Frontal cortex (tissue), 4 donors: ENCODE measurements around the gene TNRC6C. TPM values are rescaled to one million over a fixed set of nuclear protein-coding genes. Genes with fewer than 3 reads are reported as not detected.
A peak's percentile ranks its signal among the peaks of the same experiment; 100 is the strongest.

ENCODE experiments used
- DNase-seq, 2 donors: peaks; one replicate each; pipeline ENCODE4 v3.0.0; 2012; ENCODE audit warnings: low spot score in 2 of 2
- FAIRE-seq: peaks from 2 replicates; lab custom pipeline; 2012; peaks lifted over from hg19 to GRCh38; lab: Jason Lieb, UNC
- small RNA-seq: library from RNA; depleted of rRNA; stranded (forward); fragments of <200 nt; gene quantifications from one replicate; pipeline ENCODE3, GENCODE V24; 2014
- total RNA-seq: library from RNA; depleted of rRNA; stranded (reverse); fragments of >200 nt; gene quantifications from one replicate; pipeline ENCODE4 v1.2.3, GENCODE V29; 2014
- donor health status: control.
- donor health status: control.
- donor health status: control.

TNRC6C gene
- total RNA-seq, 1 donor from 2014 or later = 26.9 TPM

DNA sequence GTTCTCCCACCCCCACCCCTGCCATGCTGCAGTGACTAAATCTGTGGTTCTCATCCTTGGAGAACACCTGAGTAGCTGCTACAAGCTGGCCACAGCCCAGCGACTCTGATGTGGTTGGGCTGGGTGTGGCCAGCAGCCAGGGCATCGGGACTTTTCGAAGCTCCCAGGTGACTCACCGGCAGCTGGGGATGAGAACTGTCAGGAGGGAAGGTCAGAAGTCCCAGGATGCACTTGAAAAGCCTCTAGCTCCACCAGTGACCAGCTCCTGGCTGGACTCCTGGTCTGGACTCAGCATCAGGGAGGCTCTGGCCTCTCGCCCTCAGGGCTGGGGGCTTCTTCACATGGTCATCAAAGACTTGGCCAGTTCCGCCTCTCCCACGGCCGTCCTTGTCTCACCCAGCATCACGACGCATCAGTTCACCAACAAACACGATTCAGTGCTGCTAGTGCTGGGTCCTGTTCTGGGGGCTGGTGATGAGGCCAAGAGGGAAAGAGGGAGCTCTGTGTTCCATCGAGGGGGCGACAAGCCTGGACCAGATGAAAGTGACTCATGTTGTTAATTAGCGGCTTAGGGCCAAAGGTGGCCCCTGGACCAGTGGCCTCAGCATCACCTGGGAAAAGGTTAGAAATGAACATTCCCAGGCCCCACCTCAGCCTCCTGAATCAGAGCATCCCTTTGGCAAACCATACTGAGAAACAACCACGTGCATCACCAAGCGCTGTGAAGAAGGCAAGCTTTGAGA lies 183.8 kb downstream of the TNRC6C start:
- no peak for DNase-seq
- no peak for FAIRE-seq

DNA sequence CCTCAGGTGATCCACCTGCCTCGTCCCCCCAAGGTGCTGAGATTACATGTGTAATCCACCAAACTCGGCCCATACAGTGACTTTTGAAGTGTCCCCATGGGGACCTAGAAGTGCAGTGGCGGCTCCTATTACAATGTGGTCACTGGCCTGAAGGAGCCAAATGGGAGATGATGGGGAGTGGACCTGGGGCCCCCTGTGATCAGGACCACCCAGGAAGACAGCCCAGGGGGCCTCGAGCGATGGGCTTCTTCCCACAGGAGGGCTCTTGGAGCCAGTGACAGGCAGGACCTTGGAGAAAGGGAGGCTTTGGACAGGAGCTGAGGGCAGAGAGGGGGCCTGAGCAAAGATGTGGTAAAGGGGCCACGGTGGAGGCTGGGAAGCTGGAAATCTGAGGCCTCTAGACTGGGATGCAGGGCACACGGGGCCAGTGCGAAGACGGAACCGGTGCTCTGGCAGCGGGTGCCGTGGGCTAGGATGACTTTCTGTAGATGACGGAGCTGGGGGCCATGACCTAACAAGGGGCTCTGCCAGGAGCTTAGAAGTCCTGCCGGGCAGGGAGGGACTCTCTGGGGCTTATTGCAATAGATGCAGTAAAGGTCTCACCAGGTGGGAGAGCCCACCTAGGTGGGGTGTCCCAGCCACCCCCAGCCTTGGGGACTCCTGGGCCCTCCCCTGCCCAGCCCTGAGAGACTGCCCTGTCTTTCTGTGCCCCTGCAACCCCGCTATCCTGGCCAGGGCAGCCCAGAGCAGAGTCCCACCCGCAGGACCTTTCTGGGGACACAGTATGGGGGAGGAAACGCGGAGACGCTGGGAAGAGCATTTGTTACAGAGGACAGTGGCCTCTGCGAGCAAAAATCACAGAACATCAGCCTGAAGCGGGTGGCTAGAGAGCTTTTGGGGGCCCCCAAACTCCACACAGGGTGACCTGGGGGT lies 185.0 kb downstream of the TNRC6C start:
- no peak for DNase-seq
- no peak for FAIRE-seq

DNA sequence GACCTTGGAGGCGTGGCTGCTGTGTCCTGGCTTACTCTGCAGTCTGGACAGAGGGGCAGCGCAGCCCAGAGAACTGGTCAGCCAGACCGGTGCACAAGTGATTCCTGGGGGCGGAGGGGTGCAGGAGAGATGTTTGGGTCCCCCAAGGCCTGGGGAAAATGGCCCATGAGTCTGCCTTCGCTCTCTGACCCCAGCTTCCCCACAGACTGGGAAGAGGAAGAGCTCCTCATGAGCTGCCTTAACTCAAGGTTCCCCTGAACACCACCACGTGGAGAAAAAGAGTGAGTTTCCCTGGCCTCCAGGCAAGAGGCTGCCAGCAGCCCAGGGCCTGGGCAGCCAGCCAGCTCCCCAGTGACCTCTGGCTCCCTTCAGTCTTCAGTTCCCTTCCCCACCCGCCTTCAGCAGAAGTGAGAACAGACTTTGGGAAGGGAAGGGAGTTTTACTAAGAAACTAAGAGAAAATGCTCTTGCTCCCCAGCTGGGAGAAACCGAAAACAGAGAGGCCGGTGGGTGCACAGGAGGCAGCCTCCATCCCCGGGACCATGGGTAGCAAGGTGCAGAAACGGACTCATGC lies 185.7 kb downstream of the TNRC6C start:
- DNase-seq (peak in 1 of 2 donors; percentile 72), FAIRE-seq (no peak)

DNA sequence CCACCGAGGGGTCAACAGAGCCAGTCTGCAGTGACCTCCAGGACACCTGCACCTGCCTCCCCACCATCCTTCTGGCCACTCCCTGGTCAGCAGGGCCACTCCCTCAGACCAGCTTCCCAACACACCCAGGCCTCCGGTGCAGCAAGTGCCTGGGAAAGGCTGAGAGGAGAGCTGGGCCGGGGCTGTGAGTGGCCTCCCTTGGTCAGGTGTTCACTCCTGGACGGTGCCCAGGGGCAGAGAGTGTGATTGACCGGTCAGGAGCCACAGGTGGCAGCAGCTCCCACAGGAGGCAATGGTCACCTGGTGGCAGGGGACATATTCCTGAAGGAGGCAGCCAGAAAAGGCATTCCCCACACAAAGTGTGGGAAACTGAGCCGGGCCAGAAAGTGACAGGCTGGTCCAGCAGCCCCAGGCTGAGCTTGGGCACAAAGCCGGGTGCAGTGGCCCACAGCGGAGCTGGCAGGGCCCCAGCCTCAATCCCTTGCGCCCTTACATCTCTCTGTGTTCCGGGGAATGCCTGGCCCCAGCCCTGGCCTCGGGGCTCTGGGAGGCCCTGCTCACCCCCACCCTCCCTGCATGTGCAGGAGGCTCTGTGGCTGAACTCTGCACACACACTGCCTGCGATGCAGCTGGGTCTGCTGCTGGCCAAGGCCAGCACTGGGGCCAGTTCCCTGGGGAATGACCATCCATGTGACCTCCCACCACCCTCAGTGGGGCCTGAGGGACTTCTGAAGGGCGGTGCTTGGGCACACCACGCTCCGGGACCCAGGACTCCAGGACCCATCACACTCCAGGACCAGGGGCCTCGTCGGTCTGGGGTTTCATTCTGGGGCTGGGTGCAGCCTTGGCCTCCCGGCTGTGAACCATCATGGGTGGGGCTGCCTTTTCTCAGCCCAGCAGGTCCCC lies 186.5 kb downstream of the TNRC6C start:
- FAIRE-seq (no peak), DNase-seq (no peak)

DNA sequence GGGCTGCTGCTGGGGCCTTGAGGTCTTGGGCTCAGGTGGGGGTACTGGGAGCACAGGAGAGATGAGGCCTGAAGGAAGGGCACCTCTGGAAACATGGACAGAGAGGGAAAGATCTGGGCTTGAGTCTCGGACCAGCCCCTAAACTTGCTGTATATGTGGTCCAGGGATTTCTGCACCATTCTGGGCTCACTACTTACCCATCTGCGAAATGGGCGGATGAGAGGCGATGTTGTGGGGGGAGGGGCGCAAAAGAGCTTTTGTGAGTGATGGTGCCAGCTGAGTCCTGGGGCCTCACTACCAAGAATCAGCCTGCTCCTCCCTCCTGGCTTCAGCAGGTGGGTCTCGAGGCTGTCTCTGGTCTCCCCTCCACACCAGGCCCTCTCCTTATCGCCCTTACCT lies 188.0 kb downstream of the TNRC6C start:
- DNase-seq (no peak), FAIRE-seq (no peak)

DNA sequence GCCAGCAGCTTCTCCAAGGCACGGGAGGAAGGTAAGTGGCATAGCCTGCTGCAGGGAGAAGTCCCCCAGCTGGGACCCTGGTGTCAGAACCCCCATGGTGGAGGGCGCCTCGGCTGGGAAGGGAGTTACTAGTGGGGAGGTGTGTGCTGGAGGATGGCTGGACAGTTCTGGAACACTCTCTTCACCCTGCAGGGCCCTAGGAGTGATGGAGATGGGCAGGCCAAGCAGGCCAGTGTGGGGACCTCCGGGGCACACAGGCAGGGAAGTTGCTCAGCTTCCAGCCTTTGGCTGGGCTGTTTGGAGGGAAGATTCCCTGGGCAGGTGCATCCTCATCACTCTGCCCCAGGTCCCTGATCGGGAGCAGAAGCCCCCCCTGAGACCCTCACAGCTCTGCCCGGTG lies 188.4 kb downstream of the TNRC6C start:
- FAIRE-seq (no peak), DNase-seq (no peak)

DNA sequence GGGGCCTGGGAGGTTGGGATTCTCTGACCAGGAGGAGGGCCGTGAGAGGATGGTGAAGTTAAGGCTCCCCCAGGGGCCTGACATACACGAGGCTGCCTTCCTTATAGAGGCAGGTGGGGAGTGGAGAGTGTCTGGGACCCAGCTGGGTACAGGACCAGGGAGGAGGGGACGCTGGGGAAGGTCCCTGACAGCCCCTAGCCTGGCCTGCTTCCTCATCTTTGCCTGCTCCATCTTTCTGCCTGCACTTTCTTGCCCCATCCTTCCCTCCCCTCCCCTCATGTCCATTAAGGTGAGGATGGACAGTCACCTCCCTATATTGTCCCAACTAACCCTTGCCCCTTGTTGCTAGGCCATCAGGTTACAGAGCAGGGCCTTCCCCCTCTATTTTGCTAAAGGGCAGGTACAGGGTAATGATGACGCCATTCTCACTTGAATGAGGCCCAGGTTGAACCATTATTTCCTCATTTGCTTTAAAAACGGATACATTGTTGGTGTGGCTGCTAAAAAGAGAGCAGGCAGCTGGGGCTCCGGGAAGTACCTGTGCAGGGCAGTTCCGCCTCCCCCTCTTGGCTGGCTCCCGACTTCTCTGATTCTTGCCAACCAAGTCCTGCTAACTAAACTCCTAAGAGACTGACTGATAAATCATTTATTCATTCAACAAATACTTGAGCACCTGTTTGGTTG lies 189.0 kb downstream of the TNRC6C start:
- DNase-seq (no peak), FAIRE-seq (no peak)

DNA sequence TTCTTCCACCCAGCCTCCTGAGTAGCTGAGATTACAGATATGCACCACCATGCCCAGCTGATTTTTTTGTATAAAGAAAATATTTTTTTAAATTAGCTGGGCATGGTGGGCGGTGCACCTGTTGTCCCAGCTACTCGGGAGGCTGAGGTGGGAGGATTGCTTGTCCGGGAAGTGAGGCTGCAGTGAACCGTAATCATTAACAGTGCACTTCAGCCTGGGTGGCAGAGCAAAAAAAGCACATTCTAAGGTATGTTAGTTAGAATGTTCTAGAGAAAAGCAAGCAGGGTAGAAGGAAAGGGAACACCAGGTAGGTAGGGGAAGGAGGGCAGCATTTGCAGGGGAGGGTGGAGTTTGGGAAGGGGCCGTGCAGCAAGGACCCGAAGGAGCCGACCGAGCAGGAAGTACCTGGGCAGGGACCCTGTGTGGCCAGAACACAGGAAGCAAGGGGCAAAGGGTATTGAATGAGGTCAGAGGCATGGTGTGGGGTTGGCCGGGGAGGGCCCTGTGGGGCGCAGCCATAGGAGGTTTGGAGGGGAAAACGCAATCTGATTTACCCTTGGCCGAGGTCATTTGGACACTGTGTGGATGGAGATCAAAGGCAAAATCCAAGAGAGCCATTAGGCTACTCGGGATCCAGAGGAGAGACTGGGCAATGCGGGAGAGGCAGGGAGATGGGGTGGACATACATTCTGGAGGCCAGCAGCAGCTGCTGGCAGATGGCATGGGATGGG lies 189.9 kb downstream of the TNRC6C start:
- no peak for FAIRE-seq

DNA sequence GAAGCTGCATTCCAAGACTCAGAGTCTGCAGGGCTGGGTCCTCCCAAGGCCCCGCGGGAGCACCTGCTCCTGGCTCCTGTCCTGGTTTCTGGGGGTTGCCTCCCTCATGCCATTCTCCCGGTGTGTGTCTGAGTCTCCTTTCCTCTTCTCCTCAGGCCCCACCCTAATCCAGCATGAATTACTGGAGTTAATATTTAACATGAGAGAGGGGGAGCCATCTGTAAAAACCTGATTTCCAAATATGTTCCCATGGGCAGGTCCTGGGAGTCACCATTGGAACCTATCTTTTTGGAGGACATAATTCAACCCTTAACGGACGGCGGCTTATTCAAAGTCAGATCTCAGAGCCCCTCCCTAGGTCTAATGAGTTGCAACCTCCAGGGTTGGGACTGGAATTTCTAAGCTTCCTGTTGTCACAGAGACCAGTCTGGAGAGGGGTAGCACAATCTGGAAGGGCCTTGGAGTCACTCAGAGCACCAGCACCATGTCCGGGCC lies 193.1 kb downstream of the TNRC6C start:
- DNase-seq (no peak), FAIRE-seq (no peak)

More for the DNA sequence above, 189.9 kb downstream of the TNRC6C start:
- no peak for DNase-seq

DNA sequence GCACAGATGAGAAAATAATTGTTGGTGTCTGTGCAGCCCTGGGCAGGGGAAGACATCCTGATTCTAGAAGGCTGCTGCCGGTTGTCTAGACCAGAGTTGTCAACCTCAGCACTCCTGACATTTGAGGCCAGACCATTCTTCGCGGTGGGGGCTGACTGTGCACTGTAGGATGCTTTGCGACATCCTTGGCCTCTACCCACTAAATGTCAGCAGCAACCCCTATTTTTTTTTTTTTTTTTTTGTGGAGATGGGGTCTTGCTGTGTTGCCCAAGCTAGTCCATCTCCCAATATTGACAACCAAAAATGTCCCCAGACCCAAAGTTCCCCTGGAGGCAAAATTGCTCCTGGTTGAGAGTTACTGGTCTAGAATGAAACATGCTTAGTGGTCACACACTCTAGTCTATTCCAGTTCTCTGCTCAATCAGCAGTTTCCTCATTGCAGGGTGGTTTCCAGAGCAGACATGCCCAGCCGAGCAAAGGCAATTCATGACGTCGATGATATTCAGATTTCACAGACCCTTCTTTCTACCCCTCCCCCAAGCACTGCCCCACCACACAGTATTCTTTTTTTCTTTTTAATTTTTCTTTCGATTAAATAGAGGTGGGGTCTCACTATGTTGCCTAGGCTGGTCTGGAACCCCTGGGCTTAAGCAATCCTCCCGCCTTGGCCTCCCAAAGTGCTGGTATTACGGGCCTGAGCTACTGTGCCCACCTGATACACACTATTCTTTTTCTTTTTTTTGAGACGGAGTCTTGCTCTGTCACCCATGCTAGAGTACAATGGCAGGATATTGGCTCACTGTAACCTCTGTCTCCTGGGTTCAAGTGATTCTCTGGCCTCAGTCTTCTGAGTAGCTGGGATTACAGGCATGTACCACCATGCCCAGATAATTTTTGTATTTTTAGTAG lies 196.7 kb downstream of the TNRC6C start:
- no peak for FAIRE-seq
- no peak for DNase-seq

Small RNA genes lying within 50 kb of the gene (small RNA-seq; reads per million reads assigned to genes)
- gene RNU1-80P = 0.20 reads per million
- not detected for gene RNU6-625P

Other genes starting within 250 kb of the TNRC6C start
- gene TMC6, start 170.1 kb downstream of the TNRC6C start, total RNA-seq = 2.0 TPM
- gene TMC8, start 172.1 kb downstream of the TNRC6C start, total RNA-seq = 0.41 TPM
- 2.0 TPM for gene C17orf99, start 187.7 kb downstream of the TNRC6C start, total RNA-seq
- 6.1 TPM for gene SYNGR2, start 209.9 kb downstream of the TNRC6C start, total RNA-seq
- gene TK1, start 228.3 kb downstream of the TNRC6C start, total RNA-seq = 3.7 TPM
- 33.4 TPM for gene AFMID, start 228.7 kb downstream of the TNRC6C start, total RNA-seq